Suprapubic skin (tissue), 4 donors: ENCODE measurements around the gene DPP10.

ENCODE experiments used
- CTCF ChIP-seq, 2 donors: fragments of 200-600 bp in 1 of 2; fragments of 450-650 bp in 1 of 2; sonication (generic) in 1 of 2; IDR thresholded peaks; one replicate each; pipeline ENCODE4 v1.5.1; 2016 to 2019; ENCODE audit warnings: antibody characterized with exemption in 2 of 2, mild to moderate bottlenecking in 1 of 2, moderate library complexity in 1 of 2
- EP300 ChIP-seq: sonication (generic); formaldehyde crosslinking; IDR thresholded peaks from one replicate; pipeline ENCODE4 v1.6.1; 2017; ENCODE audit warnings: antibody characterized with exemption
- POLR2A ChIP-seq, 2 donors: fragments of 450-650 bp; IDR thresholded peaks; one replicate each; pipeline ENCODE4 v1.6.1; 2017; ENCODE audit warnings: antibody characterized with exemption in 2 of 2, mild to moderate bottlenecking in 2 of 2, moderate library complexity in 2 of 2
- POLR2AphosphoS5 ChIP-seq, 3 donors: sonication (generic); formaldehyde crosslinking; IDR thresholded peaks; one replicate each; pipeline ENCODE4 v1.6.1; 2017; ENCODE audit warnings: antibody characterized with exemption in 3 of 3

GRCh38 chr2:114800371-114800770 lies 357.9 kb downstream of the DPP10 start:
- no peak for TF ChIP-seq CTCF (IDR thresholded peaks at IDR 0.05)
- no peak for TF ChIP-seq POLR2A (IDR thresholded peaks at IDR 0.05)
- no peak for TF ChIP-seq EP300
- no peak for TF ChIP-seq POLR2AphosphoS5 (IDR thresholded peaks at IDR 0.05)
